HG02970 (cell line): ENCODE results near the gene BRI3.

Experiments used
- ATAC-seq: cut with Tn5 transposase; IDR thresholded peaks from one replicate; pipeline ENCODE4 v1.9.1; 2021; ENCODE audit warnings: mild to moderate bottlenecking, moderate library complexity, moderate number of reproducible peaks; ENCODE audit not compliant: unreplicated experiment, low FRiP score

The BRI3 gene

GRCh38 chr7:98285157-98286092 lies 3.9 kb downstream of the BRI3 start:
- no peak for ATAC-seq

GRCh38 chr7:98286093-98286539 lies 4.6 kb downstream of the BRI3 start:
- ATAC-seq = no peak

GRCh38 chr7:98286701-98287485 lies 5.4 kb downstream of the BRI3 start:
- no peak for ATAC-seq

- ATAC-seq = no peak
These were observed 6.0 kb downstream of the BRI3 start for GRCh38 chr7:98287486-98287959.

GRCh38 chr7:98288064-98288823 lies 6.8 kb downstream of the BRI3 start:
- no peak for ATAC-seq

- ATAC-seq = no peak
These were observed 7.9 kb downstream of the BRI3 start for GRCh38 chr7:98289333-98289875.

- ATAC-seq = no peak
These were observed 10.2 kb downstream of the BRI3 start for GRCh38 chr7:98291717-98292116.

- ATAC-seq = no peak
These were observed 11.8 kb downstream of the BRI3 start for GRCh38 chr7:98293265-98293664.

- ATAC-seq = no peak
These were observed 12.3 kb downstream of the BRI3 start for GRCh38 chr7:98293746-98294145.

- no peak for ATAC-seq
These were observed 12.8 kb downstream of the BRI3 start for GRCh38 chr7:98294326-98294725.

- no peak for ATAC-seq
These were observed 13.4 kb downstream of the BRI3 start for GRCh38 chr7:98294798-98295382.

GRCh38 chr7:98295467-98296192 lies 14.1 kb downstream of the BRI3 start:
- ATAC-seq = no peak

- ATAC-seq = no peak
These were observed 15.3 kb downstream of the BRI3 start for GRCh38 chr7:98296833-98297232.

GRCh38 chr7:98297626-98298286 lies 16.3 kb downstream of the BRI3 start:
- no peak for ATAC-seq

- ATAC-seq = no peak
These were observed 19.3 kb downstream of the BRI3 start for GRCh38 chr7:98300595-98301372.

- no peak for ATAC-seq
These were observed 20.4 kb downstream of the BRI3 start for GRCh38 chr7:98301693-98302470.

- no peak for ATAC-seq
These were observed 21.8 kb downstream of the BRI3 start for GRCh38 chr7:98303176-98303865.
